Spleen (tissue), 11 donors: ENCODE results near the gene OSBPL1A. TPM values are rescaled to one million over a fixed set of nuclear protein-coding genes. Genes with fewer than 3 reads are reported as not detected.
"Not testable (repeated sequence)": the region's sequence is repeated elsewhere in the genome, so short reads cannot be mapped to it uniquely, and the experiment has no call there.

Experiments
- DNase-seq: peaks from one replicate; pipeline ENCODE4 v3.0.0-alpha.2; 2020
- H3K27ac ChIP-seq, 8 donors: fragments of 200-600 bp; sonication (generic) in 7 of 8; 1 replicate in 4 of 8; 2 replicates in 4 of 8; pipeline versions ENCODE4 v1.5.0 to v1.8.0; 2016 to 2021; ENCODE audit warnings: inconsistent platforms in 4 of 8, mild to moderate bottlenecking in 4 of 8, moderate library complexity in 1 of 8
- H3K27me3 ChIP-seq, 7 donors: fragments of 200-600 bp; sonication (generic) in 6 of 7; replicated peaks in 1 of 7; 1 replicate in 4 of 7; 2 replicates in 3 of 7; pipeline versions ENCODE4 v1.5.0 to v1.8.0; 2016 to 2021; ENCODE audit warnings: inconsistent platforms in 3 of 7, mild to moderate bottlenecking in 1 of 7
- H3K36me3 ChIP-seq, 6 donors: fragments of 200-600 bp; sonication (generic) in 5 of 6; 1 replicate in 4 of 6; 2 replicates in 2 of 6; pipeline versions ENCODE4 v1.5.0 to v1.8.0; 2016 to 2021; ENCODE audit warnings: inconsistent platforms in 2 of 6
- H3K4me1 ChIP-seq, 6 donors: fragments of 200-600 bp; sonication (generic) in 5 of 6; 1 replicate in 3 of 6; 2 replicates in 3 of 6; pipeline versions ENCODE4 v1.5.0 to v1.8.0; 2016 to 2021; ENCODE audit warnings: inconsistent platforms in 3 of 6
- H3K4me3 ChIP-seq, 8 donors: fragments of 200-600 bp; sonication (generic) in 7 of 8; 1 replicate in 4 of 8; 2 replicates in 4 of 8; pipeline versions ENCODE4 v1.5.0 to v1.8.0; 2016 to 2021; ENCODE audit warnings: inconsistent platforms in 4 of 8, mild to moderate bottlenecking in 4 of 8, moderate library complexity in 2 of 8
- H3K9me3 ChIP-seq, 8 donors: fragments of 200-600 bp; sonication (generic) in 7 of 8; 1 replicate in 4 of 8; 2 replicates in 4 of 8; pipeline versions ENCODE4 v1.5.0 to v1.8.0; 2016 to 2021; ENCODE audit warnings: inconsistent platforms in 4 of 8
- POLR2A ChIP-seq, 3 donors: fragments of 450-650 bp; IDR thresholded peaks; one replicate each; pipeline ENCODE4 v1.5.1; 2017; ENCODE audit warnings: antibody characterized with exemption in 3 of 3, mild to moderate bottlenecking in 1 of 3
- POLR2AphosphoS5 ChIP-seq, 3 donors: sonication (generic); formaldehyde crosslinking; IDR thresholded peaks; one replicate each; pipeline ENCODE4 v1.5.1; 2017; ENCODE audit warnings: antibody characterized with exemption in 3 of 3
- WGBS, 5 donors: extraction: QIAGEN DNeasy Blood & Tissue Kit in 3 of 5; methylation state at CpG; one replicate each; pipeline versions ENCODE4 v1.1.5 to v1.1.7; 2013 to 2018; 5-methylcytosine and 5-hydroxymethylcytosine counted together
- intact Hi-C: fragments of 100-400 bp; cut with DNase I; formaldehyde crosslinking; loops from one replicate; pipeline ENCODE4 v1.15.0; 2023; ENCODE audit warnings: low total_unique reads
- polyA plus RNA-seq, 3 donors: library from polyadenylated mRNA; stranded (reverse); fragments of 200-250 nt; gene quantifications; one replicate each; pipeline ENCODE4 v1.2.1, GENCODE V29; 2013
- total RNA-seq, 7 donors: library from RNA; depleted of rRNA in 3 of 7; stranded (reverse); fragments of >200 nt in 3 of 7; fragmentation: NEBNext Ultra II Directional in 4 of 7; extraction: Animal tissue kit (Norgen Biotek cat#: 25700) in 4 of 7; gene quantifications; one replicate each; pipeline versions ENCODE4 v1.1.0 to v1.2.1, GENCODE V29; 2016 to 2021
- TF ChIP-seq, protein P1 (sequence below), 11 experiments: fragments of 200-600 bp in 7 of 11; fragments of 450-650 bp in 4 of 11; sonication (generic) in 4 of 11; IDR thresholded peaks in 8 of 11; conservative IDR thresholded peaks in 3 of 11; 1 replicate in 7 of 11; 2 replicates in 4 of 11; pipeline versions ENCODE4 v1.4.0 to v1.8.0; 2016 to 2021; ENCODE audit warnings: antibody characterized with exemption in 11 of 11, inconsistent platforms in 4 of 11, mild to moderate bottlenecking in 1 of 11
- donor health status: healthy with polysubstance abuse.
- donor health status: DM: no; HTN: no; CAD: no; lungs with moderate emphysema.
- donor health status: DM: no; HTN: no; CAD: no.
- donor health status: Bipolar disorder and iron deficiency.
- donor health status: healthy.
- donor health status: DM: no; HTN: no; CAD: no.
- donor health status: DM: yes; HTN: yes; CAD: no.

Gene OSBPL1A
- total and polyA plus RNA-seq, 10 donors, result 3.8 to 29.6 (median 22.1) TPM

GRCh38 chr18:24359787-24360530 lies 37.7 kb downstream of the OSBPL1A start:
- not testable (repeated sequence) for DNase-seq, H3K4me3 ChIP-seq, H3K36me3 ChIP-seq, H3K27ac ChIP-seq, H3K9me3 ChIP-seq, H3K27me3 ChIP-seq, H3K4me1 ChIP-seq
- intact Hi-C loops, result loop anchor here (5.0 to 10.0 kb wide), 2 partner anchors 127 to 365 kb away; no protein-coding TSS in a partner anchor
- 26 to 33% (median 30%) methylated on average over 9 of the region's 9 CpGs for WGBS, 5 donors
- TF ChIP-seq, protein P1, sequence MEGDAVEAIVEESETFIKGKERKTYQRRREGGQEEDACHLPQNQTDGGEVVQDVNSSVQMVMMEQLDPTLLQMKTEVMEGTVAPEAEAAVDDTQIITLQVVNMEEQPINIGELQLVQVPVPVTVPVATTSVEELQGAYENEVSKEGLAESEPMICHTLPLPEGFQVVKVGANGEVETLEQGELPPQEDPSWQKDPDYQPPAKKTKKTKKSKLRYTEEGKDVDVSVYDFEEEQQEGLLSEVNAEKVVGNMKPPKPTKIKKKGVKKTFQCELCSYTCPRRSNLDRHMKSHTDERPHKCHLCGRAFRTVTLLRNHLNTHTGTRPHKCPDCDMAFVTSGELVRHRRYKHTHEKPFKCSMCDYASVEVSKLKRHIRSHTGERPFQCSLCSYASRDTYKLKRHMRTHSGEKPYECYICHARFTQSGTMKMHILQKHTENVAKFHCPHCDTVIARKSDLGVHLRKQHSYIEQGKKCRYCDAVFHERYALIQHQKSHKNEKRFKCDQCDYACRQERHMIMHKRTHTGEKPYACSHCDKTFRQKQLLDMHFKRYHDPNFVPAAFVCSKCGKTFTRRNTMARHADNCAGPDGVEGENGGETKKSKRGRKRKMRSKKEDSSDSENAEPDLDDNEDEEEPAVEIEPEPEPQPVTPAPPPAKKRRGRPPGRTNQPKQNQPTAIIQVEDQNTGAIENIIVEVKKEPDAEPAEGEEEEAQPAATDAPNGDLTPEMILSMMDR (IDR thresholded peaks at IDR 0.05 in 8 of 11, conservative IDR thresholded peaks at IDR 0.05 in 3 of 11), result peak in 9 of 11 experiments; percentile 23 to 74 (median 66)

GRCh38 chr18:24354278-24354677 lies 43.3 kb downstream of the OSBPL1A start:
- no peaks in the 10 kb centered on the region for H3K27me3 ChIP-seq
- WGBS, 5 donors, result 79 to 89% (median 86%) methylated on average over 6 of the region's 6 CpGs
- DNase-seq, result no peak
- intact Hi-C loops, result loop anchor here (10.0 kb wide), 1 partner anchor 371 kb away; no protein-coding TSS in a partner anchor
- H3K36me3 ChIP-seq, result no peaks in the 10 kb centered on the region
- no peak overlapping the region for H3K27ac ChIP-seq
- TF ChIP-seq, protein P1 (IDR thresholded peaks at IDR 0.05 in 8 of 11, conservative IDR thresholded peaks at IDR 0.05 in 3 of 11), result no peak
- TF ChIP-seq POLR2AphosphoS5 (IDR thresholded peaks at IDR 0.05) (no peak), POLR2A (IDR thresholded peaks at IDR 0.05) (no peak)
- no peaks in the 10 kb centered on the region for H3K9me3 ChIP-seq
- H3K4me1 ChIP-seq, result no peaks in the 10 kb centered on the region
- H3K4me3 ChIP-seq, result no peak overlapping the region

GRCh38 chr18:24346254-24346653 lies 51.4 kb downstream of the OSBPL1A start:
- Histone ChIP-seq H3K4me3 (no peak overlapping the region), H3K9me3 (no peaks in the 10 kb centered on the region), H3K36me3 (peaks cover 0 to 11% (median 0%) of the 10 kb centered on the region in 6 donors), H3K27me3 (no peaks in the 10 kb centered on the region), H3K27ac (no peak overlapping the region), H3K4me1 (no peaks in the 10 kb centered on the region)
- DNase-seq, result no peak
- intact Hi-C loops, result no loop called here
- TF ChIP-seq POLR2AphosphoS5 (IDR thresholded peaks at IDR 0.05), result no peak
- no peak for TF ChIP-seq POLR2A (IDR thresholded peaks at IDR 0.05)
- TF ChIP-seq, protein P1 (IDR thresholded peaks at IDR 0.05 in 8 of 11, conservative IDR thresholded peaks at IDR 0.05 in 3 of 11), result no peak

GRCh38 chr18:24344509-24344908 lies 53.1 kb downstream of the OSBPL1A start:
- peaks cover 0 to 11% (median 0%) of the 10 kb centered on the region in 6 donors for H3K36me3 ChIP-seq
- no peak overlapping the region for H3K27ac ChIP-seq
- no peaks in the 10 kb centered on the region for H3K4me1 ChIP-seq
- no peaks in the 10 kb centered on the region for H3K27me3 ChIP-seq
- WGBS, 5 donors, result 92 to 96% (median 94%) methylated on average over 6 of the region's 6 CpGs
- no peak overlapping the region for H3K4me3 ChIP-seq
- intact Hi-C loops, result no loop called here
- H3K9me3 ChIP-seq, result no peaks in the 10 kb centered on the region
- TF ChIP-seq POLR2AphosphoS5 (IDR thresholded peaks at IDR 0.05) (no peak), POLR2A (IDR thresholded peaks at IDR 0.05) (no peak)
- TF ChIP-seq, protein P1 (IDR thresholded peaks at IDR 0.05 in 8 of 11, conservative IDR thresholded peaks at IDR 0.05 in 3 of 11), result no peak
- no peak for DNase-seq
